Ascending aorta (tissue), 2 donors: ENCODE measurements around the gene KIF20B. TPM values are rescaled to one million over a fixed set of nuclear protein-coding genes. Genes with fewer than 3 reads are reported as not detected.

ENCODE experiments used
- DNase-seq, 2 donors: peaks; one replicate each; pipeline ENCODE4 v3.0.0-alpha.2; 2019; ENCODE audit warnings: low spot score in 2 of 2
- H3K27ac ChIP-seq, 2 donors: fragments of 200-600 bp; sonication (generic); one replicate each; pipeline ENCODE4 v1.5.1; 2016 to 2017; ENCODE audit warnings: mild to moderate bottlenecking in 1 of 2
- H3K27me3 ChIP-seq: fragments of 200-600 bp; sonication (generic); one replicate; pipeline ENCODE4 v1.5.1; 2017
- H3K36me3 ChIP-seq, 2 donors: fragments of 200-600 bp; sonication (generic); one replicate each; pipeline ENCODE4 v1.5.1; 2016
- H3K4me1 ChIP-seq, 2 donors: fragments of 200-600 bp; sonication (generic); one replicate each; pipeline ENCODE4 v1.5.1; 2016 to 2017; ENCODE audit warnings: mild to moderate bottlenecking in 1 of 2
- H3K4me3 ChIP-seq, 2 donors: fragments of 200-600 bp; sonication (generic); one replicate each; pipeline ENCODE4 v1.5.1; 2016 to 2017; ENCODE audit warnings: mild to moderate bottlenecking in 1 of 2
- H3K9me3 ChIP-seq, 2 donors: fragments of 200-600 bp; sonication (generic); one replicate each; pipeline ENCODE4 v1.5.1; 2016
- CTCF ChIP-seq, 3 experiments: fragments of 200-600 bp in 2 of 3; fragments of 450-650 bp in 1 of 3; sonication (generic) in 2 of 3; IDR thresholded peaks; one replicate each; pipeline ENCODE4 v1.5.1; 2016 to 2019; ENCODE audit warnings: antibody characterized with exemption in 3 of 3, mild to moderate bottlenecking in 1 of 3, moderate library complexity in 1 of 3
- intact Hi-C: fragments of 100-400 bp; cut with DNase I; formaldehyde crosslinking; loops from one replicate; pipeline ENCODE4 v1.15.1; 2023
- total RNA-seq: library from RNA; depleted of rRNA; stranded (reverse); fragments of >200 nt; gene quantifications from one replicate; pipeline ENCODE4 v1.1.0, GENCODE V29; 2016

Gene KIF20B
- total RNA-seq, 1 donor from 2014 or later: 2.4 TPM

- Histone ChIP-seq H3K36me3 (no peaks in the 10 kb centered on the region), H3K27me3 (no peaks in the 10 kb centered on the region), H3K4me1 (no peaks in the 10 kb centered on the region), H3K4me3 (no peak overlapping the region), H3K27ac (no peak overlapping the region), H3K9me3 (no peaks in the 10 kb centered on the region)
- no peak for TF ChIP-seq CTCF (IDR thresholded peaks at IDR 0.05)
- intact Hi-C loops: no loop called here
- DNase-seq: no peak
Measured at GRCh38 chr10:89677341-89677740, 24.0 kb upstream of the KIF20B start.

GRCh38 chr10:89679986-89680385 is 21.4 kb upstream of the KIF20B start:
- Histone ChIP-seq H3K27ac (no peak overlapping the region), H3K4me3 (no peak overlapping the region), H3K36me3 (no peaks in the 10 kb centered on the region), H3K27me3 (no peaks in the 10 kb centered on the region), H3K9me3 (no peaks in the 10 kb centered on the region), H3K4me1 (no peaks in the 10 kb centered on the region)
- intact Hi-C loops: no loop called here
- DNase-seq: no peak
- no peak for TF ChIP-seq CTCF (IDR thresholded peaks at IDR 0.05)

GRCh38 chr10:89683883-89684282 is 17.5 kb upstream of the KIF20B start:
- no peak for DNase-seq
- Histone ChIP-seq H3K27ac (no peak overlapping the region), H3K4me3 (no peak overlapping the region), H3K4me1 (no peaks in the 10 kb centered on the region), H3K27me3 (no peaks in the 10 kb centered on the region), H3K36me3 (no peaks in the 10 kb centered on the region), H3K9me3 (no peaks in the 10 kb centered on the region)
- no peak for TF ChIP-seq CTCF (IDR thresholded peaks at IDR 0.05)
- intact Hi-C loops: no loop called here

GRCh38 chr10:89684604-89685003 is 16.8 kb upstream of the KIF20B start:
- no peak overlapping the region for H3K27ac ChIP-seq
- no peaks in the 10 kb centered on the region for H3K27me3 ChIP-seq
- no peak overlapping the region for H3K4me3 ChIP-seq
- H3K36me3 ChIP-seq: no peaks in the 10 kb centered on the region
- no peaks in the 10 kb centered on the region for H3K4me1 ChIP-seq
- no peak for DNase-seq
- H3K9me3 ChIP-seq: no peaks in the 10 kb centered on the region
- TF ChIP-seq CTCF (IDR thresholded peaks at IDR 0.05): no peak
- intact Hi-C loops: no loop called here

GRCh38 chr10:89685936-89686335 is 15.5 kb upstream of the KIF20B start:
- Histone ChIP-seq H3K27ac (no peak overlapping the region), H3K27me3 (no peaks in the 10 kb centered on the region), H3K36me3 (no peaks in the 10 kb centered on the region), H3K4me1 (no peaks in the 10 kb centered on the region), H3K9me3 (no peaks in the 10 kb centered on the region), H3K4me3 (no peak overlapping the region)
- intact Hi-C loops: no loop called here
- DNase-seq: no peak
- no peak for TF ChIP-seq CTCF (IDR thresholded peaks at IDR 0.05)

- intact Hi-C loops: no loop called here
- Histone ChIP-seq H3K36me3 (no peaks in the 10 kb centered on the region), H3K27me3 (no peaks in the 10 kb centered on the region), H3K27ac (no peak overlapping the region), H3K9me3 (no peaks in the 10 kb centered on the region), H3K4me3 (no peak overlapping the region), H3K4me1 (no peaks in the 10 kb centered on the region)
- no peak for TF ChIP-seq CTCF (IDR thresholded peaks at IDR 0.05)
- no peak for DNase-seq
Measured at GRCh38 chr10:89690027-89690426, 11.4 kb upstream of the KIF20B start.
